ENCODE measurements around the gene CCNJL.

CCNJL gene

DNA sequence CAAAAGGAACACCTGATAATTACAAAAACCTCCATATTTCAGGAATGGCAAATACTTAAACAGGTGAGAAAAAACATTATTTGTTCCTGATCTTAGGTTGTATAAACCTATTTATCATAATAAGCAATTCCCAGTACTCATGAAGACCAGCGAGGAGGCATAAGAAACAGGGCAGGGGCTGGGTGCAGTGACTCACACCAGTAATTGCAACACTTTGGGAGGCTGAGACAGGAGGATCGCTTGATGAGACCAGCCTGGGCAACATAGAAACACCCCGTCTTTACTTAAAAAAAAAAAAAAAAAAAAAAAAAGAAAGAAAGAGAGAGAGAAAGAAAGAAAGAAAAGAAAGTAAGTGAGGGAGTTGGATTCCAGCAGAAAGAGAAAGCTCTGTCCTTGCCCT lies 21.6 kb downstream of the CCNJL start:
- TF ChIP-seq EZH2phosphoT487 (IDR thresholded peaks at IDR 0.05; ENCODE audit: borderline replicate concordance, low read length) (no peak), CTCF (IDR thresholded peaks at IDR 0.05; ENCODE audit: low read depth, low read length, poor library complexity, severe bottlenecking) (no peak)

DNA sequence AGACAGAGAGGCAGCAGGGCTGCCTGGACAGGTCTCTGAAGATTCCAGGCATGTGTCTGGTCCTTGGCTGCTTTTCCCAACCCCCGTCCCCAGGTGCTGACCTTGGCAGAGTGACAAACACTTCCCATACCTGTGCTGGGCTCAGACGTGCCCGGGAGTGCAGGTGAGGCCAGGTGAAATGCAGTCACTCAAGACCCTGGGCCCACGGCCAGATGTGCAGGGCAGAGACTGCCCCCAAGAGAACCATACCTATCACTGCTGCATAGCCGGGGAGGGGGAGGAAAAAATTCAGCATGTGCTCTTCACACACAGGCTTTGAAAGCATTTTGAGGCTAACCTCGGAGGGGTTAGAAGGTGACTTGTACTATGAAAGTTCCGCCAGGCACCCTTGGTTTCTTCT lies 22.6 kb downstream of the CCNJL start:
- TF ChIP-seq EZH2phosphoT487 (IDR thresholded peaks at IDR 0.05; ENCODE audit: borderline replicate concordance, low read length) = no peak

More for the DNA sequence above, 21.6 kb downstream of the CCNJL start:
- no peak overlapping the region for H3K4me3 ChIP-seq (ENCODE audit: low read length)
- no peaks in the 10 kb centered on the region for H3K36me3 ChIP-seq (ENCODE audit: control insufficient read depth, low read length)
- peaks cover 8% of the 10 kb centered on the region; the same call in 1 of the 2 replicates for H3K27me3 ChIP-seq (ENCODE audit: control insufficient read depth, low read length)
- H3K27ac ChIP-seq (ENCODE audit: low read depth, low read length) = no peak overlapping the region
- no peaks in the 10 kb centered on the region for H3K79me2 ChIP-seq (ENCODE audit: control insufficient read depth, low read length)
- no peak overlapping the region for H3K4me2 ChIP-seq (ENCODE audit: low read length)
- no peaks in the 10 kb centered on the region for H4K20me1 ChIP-seq (ENCODE audit: control insufficient read depth, insufficient read depth, low read depth, low read length)
- no peaks in the 10 kb centered on the region for H3K9me3 ChIP-seq (ENCODE audit: control insufficient read depth, insufficient read depth, low read length)
- H3F3A ChIP-seq (ENCODE audit: control insufficient read depth, insufficient read depth) = no peaks in the 10 kb centered on the region
- no peaks in the 10 kb centered on the region for H3K4me1 ChIP-seq (ENCODE audit: control insufficient read depth, low read length)
- no peaks in the 10 kb centered on the region for H3K9me2 ChIP-seq (replicated peaks; ENCODE audit: control insufficient read depth, low read length)

GRCh38 chr5:160289356-160289651 lies 23.1 kb downstream of the CCNJL start:
- H3K9me3 ChIP-seq (ENCODE audit: control insufficient read depth, insufficient read depth, low read length) = no peaks in the 10 kb centered on the region
- no peaks in the 10 kb centered on the region for H3K9me2 ChIP-seq (replicated peaks; ENCODE audit: control insufficient read depth, low read length)
- H3K79me2 ChIP-seq (ENCODE audit: control insufficient read depth, low read length) = no peaks in the 10 kb centered on the region
- H3K27ac ChIP-seq (ENCODE audit: low read depth, low read length) = no peak overlapping the region
- no peak overlapping the region for H3K4me2 ChIP-seq (ENCODE audit: low read length)
- H3K36me3 ChIP-seq (ENCODE audit: control insufficient read depth, low read length) = no peaks in the 10 kb centered on the region
- H3K27me3 ChIP-seq (ENCODE audit: control insufficient read depth, low read length) = peaks cover 8% of the 10 kb centered on the region; the same call in 1 of the 2 replicates
- no peaks in the 10 kb centered on the region for H3F3A ChIP-seq (ENCODE audit: control insufficient read depth, insufficient read depth)
- TF ChIP-seq EZH2phosphoT487 (IDR thresholded peaks at IDR 0.05; ENCODE audit: borderline replicate concordance, low read length) (no peak), CTCF (IDR thresholded peaks at IDR 0.05; ENCODE audit: low read depth, low read length, poor library complexity, severe bottlenecking) (no peak)
- no peaks in the 10 kb centered on the region for H4K20me1 ChIP-seq (ENCODE audit: control insufficient read depth, insufficient read depth, low read depth, low read length)
- no peak overlapping the region for H3K4me3 ChIP-seq (ENCODE audit: low read length)
- H3K4me1 ChIP-seq (ENCODE audit: control insufficient read depth, low read length) = no peaks in the 10 kb centered on the region

More for the DNA sequence above, 22.6 kb downstream of the CCNJL start:
- H3K27ac ChIP-seq (ENCODE audit: low read depth, low read length) = no peak overlapping the region
- no peak overlapping the region for H3K4me3 ChIP-seq (ENCODE audit: low read length)
- H3K4me2 ChIP-seq (ENCODE audit: low read length) = no peak overlapping the region
- H3K9me2 ChIP-seq (replicated peaks; ENCODE audit: control insufficient read depth, low read length) = no peaks in the 10 kb centered on the region
- no peaks in the 10 kb centered on the region for H3K9me3 ChIP-seq (ENCODE audit: control insufficient read depth, insufficient read depth, low read length)
- H3K27me3 ChIP-seq (ENCODE audit: control insufficient read depth, low read length) = peaks cover 8% of the 10 kb centered on the region; the same call in 1 of the 2 replicates
- no peaks in the 10 kb centered on the region for H3K4me1 ChIP-seq (ENCODE audit: control insufficient read depth, low read length)
- no peaks in the 10 kb centered on the region for H3K36me3 ChIP-seq (ENCODE audit: control insufficient read depth, low read length)
- H3F3A ChIP-seq (ENCODE audit: control insufficient read depth, insufficient read depth) = no peaks in the 10 kb centered on the region
- no peaks in the 10 kb centered on the region for H4K20me1 ChIP-seq (ENCODE audit: control insufficient read depth, insufficient read depth, low read depth, low read length)
- no peaks in the 10 kb centered on the region for H3K79me2 ChIP-seq (ENCODE audit: control insufficient read depth, low read length)

DNA sequence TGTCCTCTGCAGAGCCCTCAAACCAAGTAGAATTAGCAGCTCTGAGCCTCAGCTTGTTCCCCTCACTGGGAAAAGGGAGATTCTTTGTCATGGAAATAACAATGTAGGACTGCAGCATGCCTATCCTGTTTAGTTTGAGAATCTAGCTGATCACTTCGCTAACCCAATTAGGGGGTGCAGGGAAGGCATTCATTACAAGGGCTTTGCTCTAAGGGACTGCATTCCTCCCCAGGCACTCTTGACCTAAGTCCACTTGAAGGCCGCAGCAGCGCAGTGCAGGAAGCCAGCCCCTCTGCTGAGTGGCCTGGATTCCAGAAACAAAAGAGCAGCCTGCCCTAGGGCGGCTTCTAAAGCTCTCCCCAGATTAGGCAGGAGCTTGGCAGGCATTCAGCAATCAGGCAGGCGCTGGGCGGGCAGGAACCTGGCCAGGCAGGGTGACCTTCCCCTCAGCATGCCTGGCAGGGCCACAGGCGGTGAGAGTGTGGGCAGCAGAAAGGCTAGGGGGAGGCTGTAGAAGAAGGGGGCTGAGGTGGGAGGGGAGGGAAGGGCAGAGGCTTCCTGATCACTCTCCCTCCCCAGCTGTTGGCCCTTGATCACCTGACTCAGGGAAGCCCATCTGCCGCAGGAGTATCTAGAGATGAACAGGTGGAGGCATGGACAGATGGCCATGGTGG lies 24.8 kb downstream of the CCNJL start:
- no peaks in the 10 kb centered on the region for H3K9me3 ChIP-seq (ENCODE audit: control insufficient read depth, insufficient read depth, low read length)
- H3K4me3 ChIP-seq (ENCODE audit: low read length) = no peak overlapping the region
- no peaks in the 10 kb centered on the region for H3K9me2 ChIP-seq (replicated peaks; ENCODE audit: control insufficient read depth, low read length)
- no peaks in the 10 kb centered on the region for H3F3A ChIP-seq (ENCODE audit: control insufficient read depth, insufficient read depth)
- TF ChIP-seq EZH2phosphoT487 (IDR thresholded peaks at IDR 0.05; ENCODE audit: borderline replicate concordance, low read length) (no peak), CTCF (IDR thresholded peaks at IDR 0.05; ENCODE audit: low read depth, low read length, poor library complexity, severe bottlenecking) (no peak)
- H3K27me3 ChIP-seq (ENCODE audit: control insufficient read depth, low read length) = peaks cover 6% of the 10 kb centered on the region; the same call in 1 of the 2 replicates
- H3K27ac ChIP-seq (ENCODE audit: low read depth, low read length) = no peak overlapping the region
- H4K20me1 ChIP-seq (ENCODE audit: control insufficient read depth, insufficient read depth, low read depth, low read length) = no peaks in the 10 kb centered on the region
- no peaks in the 10 kb centered on the region for H3K36me3 ChIP-seq (ENCODE audit: control insufficient read depth, low read length)
- no peak overlapping the region for H3K4me2 ChIP-seq (ENCODE audit: low read length)
- H3K79me2 ChIP-seq (ENCODE audit: control insufficient read depth, low read length) = no peaks in the 10 kb centered on the region
- no peaks in the 10 kb centered on the region for H3K4me1 ChIP-seq (ENCODE audit: control insufficient read depth, low read length)

Measured in DOHH2 (cell line).